SK-N-SH treated with all-trans-retinoic acid at 6 μM for 48 hours (cell line): Measurements from ENCODE around the gene UPK1B.

Experiments used
- ARNTL ChIP-seq: fragments of 450-650 bp; formaldehyde crosslinking; IDR thresholded peaks from 2 replicates; pipeline ENCODE4 v1.5.0; 2020; ENCODE audit warnings: low read depth, mild to moderate bottlenecking, moderate library complexity, borderline replicate concordance
- ESRRG ChIP-seq: fragments of 250-450 bp; sonication (Bioruptor Pico); IDR thresholded peaks from 2 replicates; pipeline ENCODE4 v1.6.1; 2021; ENCODE audit warnings: mild to moderate bottlenecking
- ISL1 ChIP-seq: fragments of 250-450 bp; sonication (Bioruptor Pico); IDR thresholded peaks from 2 replicates; pipeline ENCODE4 v2.1.2; 2022; ENCODE audit warnings: mild to moderate bottlenecking, moderate library complexity
- OSR1 ChIP-seq: fragments of 250-450 bp; sonication (Bioruptor Pico); IDR thresholded peaks from 2 replicates; pipeline ENCODE4 v1.8.0; 2022; ENCODE audit warnings: moderate library complexity, mild to moderate bottlenecking, inconsistent platforms
- PATZ1 ChIP-seq: fragments of 250-450 bp; sonication (Bioruptor Pico); IDR thresholded peaks from 2 replicates; pipeline ENCODE4 v1.8.0; 2020; ENCODE audit warnings: mild to moderate bottlenecking, moderate library complexity, borderline replicate concordance
- POU6F1 ChIP-seq: fragments of 250-450 bp; sonication (Bioruptor Pico); IDR thresholded peaks from 2 replicates; pipeline ENCODE4 v1.8.0; 2021; ENCODE audit warnings: low read depth, mild to moderate bottlenecking, moderate library complexity, borderline replicate concordance
- PPARA ChIP-seq: fragments of 250-450 bp; sonication (Bioruptor Pico); IDR thresholded peaks from 2 replicates; pipeline ENCODE4 v1.5.0; 2020; ENCODE audit warnings: mild to moderate bottlenecking, borderline replicate concordance
- RARB ChIP-seq: fragments of 250-450 bp; sonication (Bioruptor Pico); IDR thresholded peaks from 2 replicates; pipeline ENCODE4 v1.8.0; 2021; ENCODE audit warnings: mild to moderate bottlenecking, moderate library complexity
- SNAI2 ChIP-seq: fragments of 250-450 bp; sonication (Bioruptor Pico); IDR thresholded peaks from 2 replicates; pipeline ENCODE4 v1.5.0; 2020; ENCODE audit warnings: mild to moderate bottlenecking, moderate library complexity
- TOX ChIP-seq: fragments of 250-450 bp; sonication (Bioruptor Pico); IDR thresholded peaks from 2 replicates; pipeline ENCODE4 v1.8.0; 2021; ENCODE audit warnings: mild to moderate bottlenecking, moderate library complexity, borderline replicate concordance
- TSHZ2 ChIP-seq: fragments of 250-450 bp; sonication (Bioruptor Pico); IDR thresholded peaks from 2 replicates; pipeline ENCODE4 v1.5.0; 2020; ENCODE audit warnings: mild to moderate bottlenecking, moderate library complexity
- ZFP3 ChIP-seq: fragments of 250-450 bp; sonication (Bioruptor Pico); IDR thresholded peaks from 2 replicates; pipeline ENCODE4 v1.5.0; 2020; ENCODE audit warnings: mild to moderate bottlenecking, moderate library complexity
- ZFP30 ChIP-seq: fragments of 450-650 bp; formaldehyde crosslinking; IDR thresholded peaks from 2 replicates; pipeline ENCODE4 v1.5.0; 2022; ENCODE audit warnings: mild to moderate bottlenecking, moderate library complexity
- ZNF565 ChIP-seq: fragments of 450-650 bp; formaldehyde crosslinking; conservative IDR thresholded peaks from 2 replicates; pipeline ENCODE4 v1.5.0; 2020; ENCODE audit warnings: low read depth, mild to moderate bottlenecking, moderate library complexity

GRCh38 chr3:119238363-119238762 is 65.0 kb downstream of the UPK1B start:
- TF ChIP-seq ZFP30 (CRISPR knock-in tag) (no peak), ARNTL (CRISPR knock-in tag) (no peak), POU6F1 (CRISPR knock-in tag) (no peak), ZNF565 (CRISPR knock-in tag) (no peak), SNAI2 (CRISPR knock-in tag) (no peak), RARB (CRISPR knock-in tag) (no peak), PATZ1 (no peak), TSHZ2 (CRISPR knock-in tag) (no peak), ESRRG (CRISPR knock-in tag) (no peak), ZFP3 (CRISPR knock-in tag) (no peak), TOX (CRISPR knock-in tag) (no peak), OSR1 (CRISPR knock-in tag) (no peak), PPARA (CRISPR knock-in tag) (no peak), ISL1 (CRISPR knock-in tag) (no peak)
